IPS-20b (cell line): ENCODE measurements around the gene FNIP2.

Source experiments
- H3K27ac ChIP-seq: one replicate; pipeline ENCODE4 v1.5.1; 2013; ENCODE audit warnings: low read length
- H3K27me3 ChIP-seq: 2 replicates; pipeline ENCODE4 v1.6.1; 2013; ENCODE audit warnings: mild to moderate bottlenecking, low read length, inconsistent platforms; ENCODE audit not compliant: insufficient read depth
- H3K36me3 ChIP-seq: 2 replicates; pipeline ENCODE4 v1.6.1; 2013; ENCODE audit warnings: low read depth, mild to moderate bottlenecking, inconsistent platforms, low read length, moderate library complexity; ENCODE audit not compliant: insufficient read depth
- H3K4me1 ChIP-seq: 2 replicates; pipeline ENCODE4 v1.6.1; 2013; ENCODE audit warnings: mild to moderate bottlenecking, control low read depth, inconsistent platforms, low read length, moderate library complexity; ENCODE audit not compliant: insufficient read depth
- H3K4me3 ChIP-seq: 2 replicates; pipeline ENCODE4 v1.5.1; 2013; ENCODE audit warnings: mild to moderate bottlenecking, low read length, inconsistent platforms
- H3K9ac ChIP-seq: 2 replicates; pipeline ENCODE4 v1.6.1; 2013; ENCODE audit warnings: low read depth, mild to moderate bottlenecking, inconsistent platforms, low read length, moderate library complexity
- H3K9me3 ChIP-seq: 2 replicates; pipeline ENCODE4 v1.6.1; 2013; ENCODE audit warnings: mild to moderate bottlenecking, low read depth, low read length, inconsistent platforms; ENCODE audit not compliant: insufficient read depth

The FNIP2 gene

GRCh38 chr4:158768555-158769174, at the start of gene FNIP2:
TSS of gene FNIP2 (plus strand) at chr4:158769026. CDS start at chr4:158769213, 187 bp downstream.
- Histone ChIP-seq H3K36me3 (no peaks in the 10 kb centered on the region), H3K27me3 (peaks cover 22% of the 10 kb centered on the region), H3K9ac (peak within 1 kb of the TSS; percentile 84), H3K4me1 (peaks cover 6% of the 10 kb centered on the region; the same call in 1 of the 2 replicates), H3K9me3 (no peaks in the 10 kb centered on the region), H3K27ac (peak within 1 kb of the TSS; percentile 59), H3K4me3 (peak within 1 kb of the TSS; percentile 81)

GRCh38 chr4:158721680-158722079, 47.1 kb upstream of the FNIP2 start:
- H3K27ac ChIP-seq: no peak overlapping the region
- H3K27me3 ChIP-seq: no peaks in the 10 kb centered on the region
- H3K4me3 ChIP-seq: peak overlapping the region; percentile 95
- peak overlapping the region; percentile 92; the same call in 1 of the 2 replicates for H3K9ac ChIP-seq
- peaks cover 48% of the 10 kb centered on the region for H3K36me3 ChIP-seq
- H3K4me1 ChIP-seq: no peaks in the 10 kb centered on the region
- H3K9me3 ChIP-seq: no peaks in the 10 kb centered on the region

GRCh38 chr4:158722291-158722916, 46.4 kb upstream of the FNIP2 start:
- Histone ChIP-seq H3K27me3 (no peaks in the 10 kb centered on the region), H3K9ac (peak overlapping the region; percentile 92), H3K9me3 (no peaks in the 10 kb centered on the region), H3K4me1 (no peaks in the 10 kb centered on the region), H3K27ac (peak overlapping the region; percentile 3), H3K36me3 (peaks cover 41% of the 10 kb centered on the region), H3K4me3 (peak overlapping the region; percentile 95)

GRCh38 chr4:158722917-158723793, 45.7 kb upstream of the FNIP2 start, which contains the start of gene PPID:
TSS of gene PPID (minus strand) at chr4:158723396. CDS start at chr4:158723288, 108 bp downstream.
- H3K9ac ChIP-seq: peak within 1 kb of the TSS; percentile 92
- H3K36me3 ChIP-seq: peaks cover 33% of the 10 kb centered on the region
- no peaks in the 10 kb centered on the region for H3K9me3 ChIP-seq
- H3K27ac ChIP-seq: peak within 1 kb of the TSS; percentile 3
- no peaks in the 10 kb centered on the region for H3K27me3 ChIP-seq
- no peaks in the 10 kb centered on the region for H3K4me1 ChIP-seq
- peak within 1 kb of the TSS; percentile 95 for H3K4me3 ChIP-seq

GRCh38 chr4:158724637-158725036, 44.2 kb upstream of the FNIP2 start:
- H3K4me1 ChIP-seq: no peaks in the 10 kb centered on the region
- no peaks in the 10 kb centered on the region for H3K9me3 ChIP-seq
- H3K4me3 ChIP-seq: no peak overlapping the region
- no peak overlapping the region for H3K9ac ChIP-seq
- peaks cover 18% of the 10 kb centered on the region for H3K36me3 ChIP-seq
- no peak overlapping the region for H3K27ac ChIP-seq
- no peaks in the 10 kb centered on the region for H3K27me3 ChIP-seq

GRCh38 chr4:158726633-158727032, 42.2 kb upstream of the FNIP2 start:
- Histone ChIP-seq H3K4me3 (no peak overlapping the region), H3K27me3 (no peaks in the 10 kb centered on the region), H3K36me3 (0 out of 2 replicates have a peak, but pooled peaks cover under 1% of the 10 kb centered on the region)

GRCh38 chr4:158728236-158728635, 40.6 kb upstream of the FNIP2 start:
- Histone ChIP-seq H3K36me3 (no peaks in the 10 kb centered on the region), H3K27me3 (no peaks in the 10 kb centered on the region), H3K4me3 (no peak overlapping the region), H3K9ac (no peak overlapping the region), H3K4me1 (no peaks in the 10 kb centered on the region), H3K27ac (no peak overlapping the region), H3K9me3 (no peaks in the 10 kb centered on the region)

More at GRCh38 chr4:158726633-158727032, 42.2 kb upstream of the FNIP2 start:
- no peak overlapping the region for H3K27ac ChIP-seq
- H3K9me3 ChIP-seq: no peaks in the 10 kb centered on the region
- no peak overlapping the region for H3K9ac ChIP-seq
- no peaks in the 10 kb centered on the region for H3K4me1 ChIP-seq

GRCh38 chr4:158729716-158730559, 38.9 kb upstream of the FNIP2 start:
- Histone ChIP-seq H3K4me3 (no peak overlapping the region), H3K36me3 (no peaks in the 10 kb centered on the region), H3K9me3 (no peaks in the 10 kb centered on the region), H3K27ac (no peak overlapping the region), H3K9ac (no peak overlapping the region), H3K4me1 (no peaks in the 10 kb centered on the region), H3K27me3 (no peaks in the 10 kb centered on the region)

DNA sequence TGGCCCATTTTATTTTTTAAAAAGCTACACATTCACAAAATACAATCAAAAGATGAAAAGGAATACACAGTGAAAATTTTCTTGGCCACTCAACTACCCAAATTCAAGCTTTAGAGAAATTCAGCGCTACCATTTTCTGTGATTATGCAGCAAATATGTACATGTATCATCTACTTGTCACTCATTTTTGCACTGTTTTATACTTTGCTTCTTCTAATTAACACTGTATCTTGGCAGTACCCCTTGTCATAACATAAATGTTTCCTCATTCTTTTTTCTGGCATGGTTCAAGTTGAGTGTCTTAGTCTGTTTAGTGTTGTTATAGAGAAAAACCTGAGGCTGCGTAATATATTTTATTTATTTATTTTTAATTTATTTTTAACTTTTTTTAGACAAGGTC, 30.0 kb upstream of the FNIP2 start:
- no peak overlapping the region for H3K9ac ChIP-seq
- no peaks in the 10 kb centered on the region for H3K4me1 ChIP-seq
- no peak overlapping the region for H3K4me3 ChIP-seq
- no peaks in the 10 kb centered on the region for H3K36me3 ChIP-seq
- H3K27me3 ChIP-seq: no peaks in the 10 kb centered on the region
- no peak overlapping the region for H3K27ac ChIP-seq
- no peaks in the 10 kb centered on the region for H3K9me3 ChIP-seq

GRCh38 chr4:158739600-158739999, 29.2 kb upstream of the FNIP2 start:
- Histone ChIP-seq H3K9me3 (peaks cover 1% of the 10 kb centered on the region; the same call in 1 of the 2 replicates), H3K9ac (no peak overlapping the region)

More at GRCh38 chr4:158739600-158739999, 29.2 kb upstream of the FNIP2 start:
- Histone ChIP-seq H3K27me3 (no peaks in the 10 kb centered on the region), H3K4me3 (no peak overlapping the region), H3K27ac (no peak overlapping the region), H3K4me1 (no peaks in the 10 kb centered on the region), H3K36me3 (no peaks in the 10 kb centered on the region)
